HG03520 (cell line): ENCODE results near the gene NCAPD2.

Experiments
- ATAC-seq: cut with Tn5 transposase; IDR thresholded peaks from one replicate; pipeline ENCODE4 v1.9.1; 2021; ENCODE audit warnings: mild to moderate bottlenecking, moderate library complexity; ENCODE audit not compliant: unreplicated experiment

NCAPD2 gene

DNA sequence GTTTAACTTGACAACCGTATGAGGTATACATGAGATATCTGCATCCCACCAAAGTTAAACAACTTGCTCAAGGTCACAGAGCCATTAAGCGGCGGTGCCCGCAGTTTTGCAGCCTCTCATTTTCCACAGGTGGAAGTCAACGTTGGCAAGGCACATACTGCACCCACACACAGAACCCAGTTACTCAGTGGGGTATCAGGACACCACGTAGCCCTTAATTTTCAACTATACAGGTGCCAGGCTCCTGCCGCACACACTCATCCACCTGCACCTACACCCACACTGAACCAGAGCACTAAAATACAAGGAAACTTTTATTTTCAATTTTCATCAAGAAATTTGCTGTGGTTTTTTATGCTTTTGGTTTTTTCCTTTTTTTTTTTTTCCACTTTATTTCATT is 75.9 kb downstream of the NCAPD2 start:
- ATAC-seq, result no peak

DNA sequence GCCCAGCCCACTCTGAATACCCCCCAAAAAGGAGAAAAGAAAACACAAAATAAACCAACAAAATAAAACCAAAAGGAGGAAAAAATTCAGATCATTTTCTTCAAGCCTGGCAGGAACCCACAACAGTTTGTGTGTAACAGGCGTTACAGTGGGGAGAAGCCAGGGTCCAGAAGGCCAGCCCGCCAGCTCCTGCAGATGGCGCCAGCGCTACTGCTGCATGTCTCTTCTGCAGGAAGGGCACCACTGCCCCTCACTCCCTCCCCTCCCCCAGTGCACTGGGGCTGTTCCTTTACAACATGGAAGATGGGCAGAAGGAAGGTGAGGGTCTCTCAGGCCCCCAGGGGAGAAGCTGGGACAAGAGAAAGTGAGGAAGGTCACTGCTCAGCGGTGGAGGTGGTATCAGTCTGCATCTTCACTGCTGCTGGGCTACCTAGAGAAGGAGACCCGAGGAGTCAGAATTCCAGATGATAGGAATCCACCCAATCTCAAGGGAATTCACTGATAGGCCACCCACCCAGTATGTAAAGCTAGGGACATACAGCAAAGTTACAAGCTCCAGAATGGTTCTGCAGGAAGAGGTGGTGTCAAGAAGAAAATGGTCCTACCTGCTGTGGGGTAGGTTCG is 76.5 kb downstream of the NCAPD2 start:
- ATAC-seq, result no peak

DNA sequence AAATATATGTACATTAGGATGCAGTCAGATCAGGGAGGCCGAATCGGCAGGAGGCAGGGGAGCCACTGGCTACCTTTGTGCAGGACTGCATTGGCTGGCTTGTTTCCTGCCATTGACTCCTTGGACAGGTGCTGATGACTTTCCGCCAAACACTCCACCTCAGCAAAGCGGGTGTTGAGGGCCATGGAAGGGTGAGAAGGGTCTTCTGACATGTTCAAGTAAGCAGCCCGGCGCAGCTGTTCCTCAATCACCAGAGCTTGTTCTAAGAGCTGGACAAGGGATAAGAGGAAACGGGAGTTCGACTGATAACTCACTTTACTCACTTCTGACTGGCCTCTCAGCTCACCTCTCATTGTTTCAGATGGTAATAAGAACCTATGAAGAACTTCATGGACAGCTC is 79.1 kb downstream of the NCAPD2 start:
- ATAC-seq, result no peak

DNA sequence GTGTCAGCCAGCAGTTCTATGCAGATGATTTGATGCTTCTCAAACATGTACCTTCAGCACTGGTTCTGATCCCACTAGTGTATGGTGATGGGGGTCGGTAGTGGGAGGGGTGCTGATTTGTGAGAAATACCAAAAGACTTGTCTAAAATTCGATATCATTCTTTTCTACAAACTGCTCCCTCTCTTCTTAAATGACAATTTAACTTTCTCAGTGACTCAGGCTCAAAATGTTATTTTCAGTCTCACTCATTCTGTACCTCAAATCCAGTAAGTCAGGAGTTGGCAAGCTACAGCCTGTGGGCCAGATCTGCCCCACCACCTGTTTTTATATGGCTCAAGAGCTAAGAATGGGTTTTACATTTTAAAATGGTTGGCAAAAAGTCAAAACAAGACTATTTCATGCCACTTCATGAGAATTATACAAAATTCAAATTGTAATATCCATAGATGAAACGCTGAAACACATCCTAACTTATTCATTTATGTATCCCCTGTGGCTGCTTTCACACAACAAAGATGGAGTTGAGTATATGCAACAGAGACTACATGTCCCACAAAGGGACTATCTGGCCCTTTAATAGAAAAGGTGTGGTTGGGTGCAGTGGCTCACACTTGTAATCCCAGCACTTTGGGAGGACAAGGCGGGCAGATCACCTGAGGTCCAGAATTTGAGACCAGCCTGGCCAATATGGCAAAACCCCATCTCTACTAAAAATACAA is 80.8 kb downstream of the NCAPD2 start:
- ATAC-seq, result no peak

DNA sequence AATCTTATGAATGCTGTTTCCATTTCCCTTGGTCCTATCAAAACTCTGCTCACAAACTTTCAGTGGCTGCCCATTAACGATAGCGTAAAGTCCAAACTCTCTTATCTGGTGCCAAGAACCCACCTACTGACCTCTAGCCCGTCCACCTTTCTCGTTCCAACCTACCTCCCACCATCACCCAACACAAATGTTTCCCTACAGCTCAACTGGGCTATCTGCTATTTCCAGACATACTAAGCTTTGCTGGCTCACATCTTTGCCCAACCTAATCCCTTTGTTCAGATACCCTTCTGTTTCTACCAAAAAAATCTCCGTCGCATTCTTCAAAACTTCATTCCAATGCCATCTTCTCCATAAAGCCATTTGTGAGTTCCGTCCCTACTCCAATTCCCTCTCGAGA is 81.7 kb downstream of the NCAPD2 start:
- ATAC-seq, result no peak
